Neuronal stem cell (in vitro differentiated cells): Measurements from ENCODE around the gene ADCY10.

Experiments used
- DNase-seq: peaks from one replicate; pipeline ENCODE4 v3.0.0-alpha.2; 2013; ENCODE audit warnings: low spot score
- H2AFZ ChIP-seq: one replicate; pipeline ENCODE4 v1.6.1; 2013; ENCODE audit warnings: mild to moderate bottlenecking, low read length, inconsistent platforms
- H2AK5ac ChIP-seq: 2 replicates; pipeline ENCODE4 v1.6.1; 2013; ENCODE audit warnings: low read depth, mild to moderate bottlenecking, inconsistent platforms, low read length, moderate library complexity, mixed read lengths
- H2BK120ac ChIP-seq: 2 replicates; pipeline ENCODE4 v1.6.1; 2013; ENCODE audit warnings: low read depth, mild to moderate bottlenecking, inconsistent platforms, low read length, moderate library complexity, mixed read lengths
- H2BK12ac ChIP-seq: one replicate; pipeline ENCODE4 v1.6.1; 2013; ENCODE audit warnings: low read length, inconsistent platforms
- H2BK15ac ChIP-seq: 2 replicates; pipeline ENCODE4 v1.6.1; 2013; ENCODE audit warnings: mild to moderate bottlenecking, low read length, inconsistent platforms, mixed read lengths
- H2BK5ac ChIP-seq: one replicate; pipeline ENCODE4 v1.6.1; 2013; ENCODE audit warnings: inconsistent platforms, mild to moderate bottlenecking, low read length, moderate library complexity
- H3K14ac ChIP-seq: one replicate; pipeline ENCODE4 v1.6.1; 2013; ENCODE audit warnings: low read length, inconsistent platforms
- H3K18ac ChIP-seq: 2 replicates; pipeline ENCODE4 v1.6.1; 2013; ENCODE audit warnings: low read length, inconsistent platforms
- H3K23ac ChIP-seq: 2 replicates; pipeline ENCODE4 v1.6.1; 2013; ENCODE audit warnings: low read depth, mild to moderate bottlenecking, mixed read lengths, low read length, inconsistent platforms; ENCODE audit not compliant: poor library complexity
- H3K27ac ChIP-seq: replicated peaks from 3 replicates; pipeline ENCODE4 v1.5.1; 2013; ENCODE audit warnings: low read length, inconsistent platforms
- H3K27me3 ChIP-seq, 3 experiments: 2 replicates each; pipeline ENCODE4 v1.6.1; 2013; ENCODE audit warnings: low read length in 3 of 3, mild to moderate bottlenecking in 2 of 3, inconsistent platforms in 1 of 3, low read depth in 1 of 3, mixed read lengths in 1 of 3, moderate library complexity in 1 of 3; ENCODE audit not compliant: control insufficient read depth in 3 of 3, insufficient read depth in 3 of 3
- H3K36me3 ChIP-seq, 2 donors: replicated peaks in 1 of 2; 2 replicates each; pipeline ENCODE4 v1.6.1; 2013; ENCODE audit warnings: low read length in 2 of 2; ENCODE audit not compliant: control insufficient read depth in 2 of 2, insufficient read depth in 2 of 2
- H3K4ac ChIP-seq: 2 replicates; pipeline ENCODE4 v1.6.1; 2013; ENCODE audit warnings: inconsistent platforms, mild to moderate bottlenecking, low read length, moderate library complexity
- H3K4me1 ChIP-seq, 2 donors: 1 replicate in 1 of 2; 2 replicates in 1 of 2; pipeline ENCODE4 v1.6.1; 2013; ENCODE audit warnings: low read length in 2 of 2, low read depth in 1 of 2; ENCODE audit not compliant: control insufficient read depth in 2 of 2, insufficient read depth in 1 of 2
- H3K4me2 ChIP-seq: one replicate; pipeline ENCODE4 v1.6.1; 2013; ENCODE audit warnings: mild to moderate bottlenecking, low read length, inconsistent platforms; ENCODE audit not compliant: insufficient read depth, poor library complexity, severe bottlenecking
- H3K4me3 ChIP-seq, 2 donors: 2 replicates each; pipeline ENCODE4 v1.5.1; 2013; ENCODE audit warnings: low read length in 2 of 2, mild to moderate bottlenecking in 2 of 2, inconsistent platforms in 1 of 2, moderate library complexity in 1 of 2
- H3K79me1 ChIP-seq: one replicate; pipeline ENCODE4 v1.6.1; 2013; ENCODE audit warnings: low read depth, mild to moderate bottlenecking, inconsistent platforms, low read length, moderate library complexity
- H3K9ac ChIP-seq: one replicate; pipeline ENCODE4 v1.6.1; 2013; ENCODE audit warnings: mild to moderate bottlenecking, low read depth, low read length, inconsistent platforms; ENCODE audit not compliant: poor library complexity
- H3K9me3 ChIP-seq, 2 donors: replicated peaks in 1 of 2; 2 replicates each; pipeline versions ENCODE3 to v1.6.1; 2013; ENCODE audit warnings: low read length in 2 of 2, mild to moderate bottlenecking in 2 of 2, inconsistent platforms in 1 of 2, low read depth in 1 of 2, mixed read lengths in 1 of 2, moderate library complexity in 1 of 2; ENCODE audit not compliant: control insufficient read depth in 2 of 2, insufficient read depth in 1 of 2
- H4K8ac ChIP-seq: one replicate; pipeline ENCODE4 v1.6.1; 2013; ENCODE audit warnings: low read depth, mild to moderate bottlenecking, inconsistent platforms, low read length, moderate library complexity
- H4K91ac ChIP-seq: one replicate; pipeline ENCODE4 v1.6.1; 2013; ENCODE audit warnings: low read length, low read depth, mild to moderate bottlenecking, inconsistent platforms; ENCODE audit not compliant: poor library complexity
- WGBS, 2 donors: extraction: QIAGEN DNeasy Blood & Tissue Kit; methylation state at CpG; one replicate each; pipeline ENCODE4 v1.1.7; 2013; ENCODE audit warnings: missing lambda C conversion rate in 2 of 2, mixed read lengths in 1 of 2; ENCODE audit not compliant: insufficient read length in 2 of 2, insufficient replicate concordance in 1 of 2; ENCODE audit errors: extremely low coverage in 2 of 2; 5-methylcytosine and 5-hydroxymethylcytosine counted together

Gene ADCY10

GRCh38 chr1:167766538-167766937 is 147.4 kb downstream of the ADCY10 start:
- peaks cover 14 to 53% of the 10 kb centered on the region in 2 donors for H3K36me3 ChIP-seq
- DNase-seq = no peak

GRCh38 chr1:167765496-167765895 is 148.4 kb downstream of the ADCY10 start:
- H3K9ac ChIP-seq = no peak overlapping the region
- no peak overlapping the region for H2BK120ac ChIP-seq
- H3K4me3 ChIP-seq = no peak overlapping the region
- no peak overlapping the region for H3K4me2 ChIP-seq
- H2AK5ac ChIP-seq = no peak overlapping the region
- no peak for DNase-seq
- H3K79me1 ChIP-seq = no peaks in the 10 kb centered on the region
- H3K9me3 ChIP-seq = peaks cover 0 to 4% of the 10 kb centered on the region in 2 donors
- H3K18ac ChIP-seq = no peak overlapping the region
- no peak overlapping the region for H3K4ac ChIP-seq
- no peak overlapping the region for H3K14ac ChIP-seq
- no peaks in the 10 kb centered on the region for H3K27me3 ChIP-seq
- no peak overlapping the region for H3K23ac ChIP-seq
- H2BK12ac ChIP-seq = no peak overlapping the region
- H3K4me1 ChIP-seq = peaks cover 0 to 2% of the 10 kb centered on the region in 2 donors
- no peak overlapping the region for H4K91ac ChIP-seq
- WGBS, 2 donors = no CpG with 5 or more reads among the region's 6 CpGs
- no peak overlapping the region for H3K27ac ChIP-seq
- H3K36me3 ChIP-seq = peaks cover 14 to 49% of the 10 kb centered on the region in 2 donors
- no peak overlapping the region for H2BK5ac ChIP-seq
- no peak overlapping the region for H2BK15ac ChIP-seq
- H4K8ac ChIP-seq = no peak overlapping the region
- H2AFZ ChIP-seq = no peak overlapping the region

More at GRCh38 chr1:167766538-167766937, 147.4 kb downstream of the ADCY10 start:
- H2BK120ac ChIP-seq = no peak overlapping the region
- WGBS, 2 donors = no CpG with 5 or more reads among the region's 2 CpGs
- H3K27ac ChIP-seq = no peak overlapping the region
- no peak overlapping the region for H3K4me2 ChIP-seq
- H2AK5ac ChIP-seq = no peak overlapping the region
- no peak overlapping the region for H4K8ac ChIP-seq
- H3K23ac ChIP-seq = no peak overlapping the region
- H3K27me3 ChIP-seq = no peaks in the 10 kb centered on the region
- no peak overlapping the region for H3K4me3 ChIP-seq
- H4K91ac ChIP-seq = no peak overlapping the region
- no peak overlapping the region for H3K18ac ChIP-seq
- H2BK5ac ChIP-seq = no peak overlapping the region
- H3K4me1 ChIP-seq = peaks cover 0 to 2% of the 10 kb centered on the region in 2 donors
- no peak overlapping the region for H2BK15ac ChIP-seq
- H3K79me1 ChIP-seq = no peaks in the 10 kb centered on the region
- no peak overlapping the region for H2BK12ac ChIP-seq
- no peak overlapping the region for H2AFZ ChIP-seq
- H3K14ac ChIP-seq = no peak overlapping the region
- no peak overlapping the region for H3K4ac ChIP-seq
- H3K9me3 ChIP-seq = peaks cover 0 to 6% of the 10 kb centered on the region in 2 donors
- H3K9ac ChIP-seq = no peak overlapping the region

- no peak overlapping the region for H2AFZ ChIP-seq
- no peak overlapping the region for H3K18ac ChIP-seq
- no peak overlapping the region for H3K14ac ChIP-seq
- no peak overlapping the region for H2BK120ac ChIP-seq
- no peak overlapping the region for H3K27ac ChIP-seq
- no peaks in the 10 kb centered on the region for H3K79me1 ChIP-seq
- H3K4me3 ChIP-seq = no peak overlapping the region
- no peak overlapping the region for H2BK15ac ChIP-seq
- no CpG with 5 or more reads among the region's 5 CpGs for WGBS, 2 donors
- H3K23ac ChIP-seq = no peak overlapping the region
- H3K9ac ChIP-seq = no peak overlapping the region
- H3K9me3 ChIP-seq = no peaks in the 10 kb centered on the region
- no peak overlapping the region for H4K91ac ChIP-seq
- H2AK5ac ChIP-seq = no peak overlapping the region
- peaks cover 0 to 2% of the 10 kb centered on the region in 2 donors for H3K4me1 ChIP-seq
- H2BK5ac ChIP-seq = no peak overlapping the region
- no peak overlapping the region for H2BK12ac ChIP-seq
- H3K36me3 ChIP-seq = peaks cover 10 to 41% of the 10 kb centered on the region in 2 donors
- H3K4me2 ChIP-seq = no peak overlapping the region
- no peak overlapping the region for H4K8ac ChIP-seq
- H3K4ac ChIP-seq = no peak overlapping the region
- H3K27me3 ChIP-seq = no peaks in the 10 kb centered on the region
- DNase-seq = no peak
Observed at GRCh38 chr1:167764458-167765330, 149.2 kb downstream of the ADCY10 start.

- Histone ChIP-seq H2BK12ac (no peak overlapping the region), H3K79me1 (peaks cover 2% of the 10 kb centered on the region), H3K9me3 (no peaks in the 10 kb centered on the region), H2BK15ac (no peak overlapping the region), H4K91ac (no peak overlapping the region), H3K23ac (no peak overlapping the region), H2BK120ac (no peak overlapping the region), H3K4me2 (no peak overlapping the region), H2BK5ac (no peak overlapping the region), H3K4me1 (peaks cover 0 to 2% of the 10 kb centered on the region in 2 donors), H2AFZ (no peak overlapping the region), H3K27me3 (no peaks in the 10 kb centered on the region), H3K4me3 (no peak overlapping the region), H3K27ac (no peak overlapping the region), H3K9ac (no peak overlapping the region), H3K14ac (no peak overlapping the region), H3K4ac (no peak overlapping the region), H2AK5ac (no peak overlapping the region), H3K36me3 (peaks cover 9 to 31% of the 10 kb centered on the region in 2 donors), H4K8ac (no peak overlapping the region), H3K18ac (no peak overlapping the region)
- DNase-seq = no peak
- WGBS, 2 donors = no CpG with 5 or more reads among the region's 5 CpGs
Observed at GRCh38 chr1:167763525-167764220, 150.3 kb downstream of the ADCY10 start.
